Endothelial cell of umbilical vein (primary cell): ENCODE measurements around the gene PPCDC. TPM values are rescaled to one million over a fixed set of nuclear protein-coding genes. Genes with fewer than 3 reads are reported as not detected.

Experiments used
- BruUV-seq: library from RNA; stranded (reverse); fragments of 400-500 nt; replicated peaks from 2 replicates; lab custom pipeline; 2021; lab: Mats Ljungman, UMichigan
- CTCF ChIA-PET: fragments of 300-600, 350-600 bp; sonication (Branson Sonifier 250); formaldehyde crosslinking; loops from one replicate; lab custom pipeline; 2021; ENCODE audit warnings: antibody characterized with exemption, inconsistent platforms; lab: Charles Lee
- POLR2A ChIA-PET: fragments of 300-600, 350-600 bp; sonication (Branson Sonifier 250); formaldehyde crosslinking; loops from one replicate; lab custom pipeline; 2021; ENCODE audit warnings: antibody characterized with exemption, inconsistent platforms; lab: Charles Lee
- DNase-seq: peaks from one replicate; pipeline ENCODE4 v3.0.0-alpha.2; 2011; ENCODE audit warnings: low read depth, low spot score
- FAIRE-seq: peaks from 2 replicates; lab custom pipeline; 2011; peaks lifted over from hg19 to GRCh38; lab: Jason Lieb, UNC
- H2AFZ ChIP-seq: 2 replicates; pipeline ENCODE4 v1.6.0; 2012; ENCODE audit warnings: low read depth, low read length, control low read depth, inconsistent platforms
- H3K27ac ChIP-seq: 2 replicates; pipeline ENCODE4 v1.5.1; 2011; ENCODE audit warnings: low read depth, mild to moderate bottlenecking, control low read depth, low read length, moderate library complexity; ENCODE audit not compliant: insufficient read depth
- H3K27me3 ChIP-seq, 2 experiments: 2 replicates each; pipeline versions ENCODE4 v1.6.0 to v1.6.1; 2011; ENCODE audit warnings: low read length in 2 of 2, mixed read lengths in 1 of 2; ENCODE audit not compliant: control insufficient read depth in 2 of 2, insufficient read depth in 2 of 2
- H3K36me3 ChIP-seq, 2 experiments: 2 replicates in 1 of 2; 3 replicates in 1 of 2; pipeline ENCODE4 v1.5.1; 2011; ENCODE audit warnings: low read length in 2 of 2, mild to moderate bottlenecking in 1 of 2, moderate library complexity in 1 of 2; ENCODE audit not compliant: control insufficient read depth in 2 of 2, insufficient read depth in 2 of 2; ENCODE audit errors: extremely low read depth in 1 of 2
- H3K4me1 ChIP-seq: 3 replicates; pipeline ENCODE4 v1.5.1; 2011; ENCODE audit warnings: mild to moderate bottlenecking, low read length; ENCODE audit not compliant: control insufficient read depth, insufficient read depth; ENCODE audit errors: extremely low read depth
- H3K4me2 ChIP-seq: 2 replicates; pipeline ENCODE4 v1.6.1; 2011; ENCODE audit warnings: low read length, control low read depth, mixed read lengths; ENCODE audit not compliant: insufficient read depth
- H3K4me3 ChIP-seq, 3 experiments: fragments of 200-600 bp in 1 of 3; sonication (generic), shearing (Covaris generic) in 1 of 3; replicated peaks in 1 of 3; 2 replicates each; pipeline ENCODE4 v1.5.1; 2011 to 2016; ENCODE audit warnings: control low read depth in 3 of 3, low read length in 3 of 3, mild to moderate bottlenecking in 2 of 3, inconsistent platforms in 1 of 3, low read depth in 1 of 3, moderate library complexity in 1 of 3; ENCODE audit not compliant: insufficient read depth in 1 of 3
- H3K79me2 ChIP-seq: 2 replicates; pipeline ENCODE4 v1.6.0; 2012; ENCODE audit warnings: low read length, inconsistent platforms; ENCODE audit not compliant: control insufficient read depth, insufficient read depth
- H3K9ac ChIP-seq: replicated peaks from 2 replicates; pipeline ENCODE3; 2011; ENCODE audit warnings: low read length, control low read depth; ENCODE audit not compliant: insufficient read depth; ENCODE audit errors: extremely low read depth
- H3K9me1 ChIP-seq: replicated peaks from 3 replicates; pipeline ENCODE4 v1.6.0; 2011; ENCODE audit warnings: mild to moderate bottlenecking, low read length; ENCODE audit not compliant: control insufficient read depth, insufficient read depth; ENCODE audit errors: extremely low read depth
- H3K9me3 ChIP-seq: replicated peaks from 2 replicates; pipeline ENCODE4 v1.5.1; 2012; ENCODE audit warnings: low read length, inconsistent platforms; ENCODE audit not compliant: control insufficient read depth, insufficient read depth
- H4K20me1 ChIP-seq: replicated peaks from 2 replicates; pipeline ENCODE3; 2011; ENCODE audit warnings: mild to moderate bottlenecking, low read length; ENCODE audit not compliant: control insufficient read depth, insufficient read depth; ENCODE audit errors: extremely low read depth
- CTCF ChIP-seq, 2 donors: IDR thresholded peaks; 1 replicate in 1 of 2; 2 replicates in 1 of 2; pipeline ENCODE4 v1.5.1; 2011; ENCODE audit warnings: low read length in 2 of 2, mild to moderate bottlenecking in 2 of 2, moderate library complexity in 2 of 2, control low read depth in 1 of 2, inconsistent platforms in 1 of 2, low read depth in 1 of 2; ENCODE audit not compliant: insufficient read depth in 1 of 2; ENCODE audit errors: extremely low read depth in 1 of 2
- EZH2 ChIP-seq: IDR thresholded peaks from 2 replicates; pipeline ENCODE4 v1.6.1; 2012; ENCODE audit warnings: borderline replicate concordance, low read depth, mild to moderate bottlenecking, moderate library complexity, low read length, inconsistent platforms; ENCODE audit not compliant: severe bottlenecking
- FOS ChIP-seq: IDR thresholded peaks from 2 replicates; pipeline ENCODE4 v1.6.1; 2011; ENCODE audit warnings: mild to moderate bottlenecking, low read length, moderate library complexity, borderline replicate concordance; ENCODE audit not compliant: insufficient read depth
- GATA2 ChIP-seq: IDR thresholded peaks from 2 replicates; pipeline ENCODE4 v1.7.0; 2011; ENCODE audit warnings: low read depth, mild to moderate bottlenecking, moderate library complexity, mixed read lengths, low read length; ENCODE audit not compliant: insufficient read length, insufficient read depth
- MAX ChIP-seq: IDR thresholded peaks from 2 replicates; pipeline ENCODE4 v1.6.1; 2011; ENCODE audit not compliant: insufficient read depth, insufficient read length
- MYC ChIP-seq: IDR thresholded peaks from one replicate; pipeline ENCODE4 v1.6.1; 2011; ENCODE audit warnings: mild to moderate bottlenecking, low read depth, low read length
- POLR2A ChIP-seq: IDR thresholded peaks from 2 replicates; pipeline ENCODE4 v1.6.1; 2012; ENCODE audit warnings: low read depth, mild to moderate bottlenecking, control low read depth, low read length
- POLR2AphosphoS5 ChIP-seq: IDR thresholded peaks from 2 replicates; pipeline ENCODE4 v1.6.1; 2012; ENCODE audit warnings: low read depth, mild to moderate bottlenecking, control low read depth, low read length, moderate library complexity; ENCODE audit not compliant: insufficient read depth
- dilution Hi-C: fragments of 300-500 bp; cut with MboI; formaldehyde crosslinking; loops from one replicate; pipeline ENCODE4 v1.15.0; 2019; ENCODE audit warnings: low sequenced_read_pairs; ENCODE audit not compliant: extremely low pct_ligation_motif_present
- intact Hi-C: fragments of 100-400 bp; cut with micrococcal nuclease; formaldehyde crosslinking; loops from one replicate; pipeline ENCODE4 v1.10.0; 2022
- polyA plus RNA-seq, 4 experiments: library from polyadenylated mRNA; depleted of rRNA in 3 of 4; stranded (reverse) in 3 of 4; unstranded in 1 of 4; fragments of >200 nt; gene quantifications; 2 replicates each; pipeline versions ENCODE4 v1.2.1 to v1.2.3, GENCODE V29; 2011 to 2012; ENCODE audit warnings: missing spikeins in 1 of 4
- total RNA-seq: library from RNA; stranded (reverse); gene quantifications from 2 replicates; pipeline ENCODE4 v1.2.3, GENCODE V29; 2021

PPCDC gene
- total and polyA plus RNA-seq, 2 donors (not counting 3 experiments of a cell fraction or from before 2014, with no cell fraction given) = 14.5 to 21.4 TPM

- no peak for FAIRE-seq
- H3K79me2 ChIP-seq = no peaks in the 10 kb centered on the region
- no peaks in the 10 kb centered on the region for H3K36me3 ChIP-seq
- no peaks in the 10 kb centered on the region for H4K20me1 ChIP-seq
- H3K9me1 ChIP-seq = no peaks in the 10 kb centered on the region
- no peaks in the 10 kb centered on the region for H3K27me3 ChIP-seq
- H3K9me3 ChIP-seq = no peaks in the 10 kb centered on the region
- H3K4me3 ChIP-seq = no peak overlapping the region
- no TSS peak for BruUV-seq
- ChIA-PET CTCF (no interaction called here), POLR2A (no interaction called here)
- dilution Hi-C loops = no loop called here
- H3K27ac ChIP-seq = no peak overlapping the region
- H3K4me1 ChIP-seq = peaks cover 7% of the 10 kb centered on the region
- intact Hi-C loops = no loop called here
- H3K9ac ChIP-seq = no peak overlapping the region
- DNase-seq = no peak
- no peak overlapping the region for H3K4me2 ChIP-seq
- TF ChIP-seq GATA2 (no peak), EZH2 (no peak), MYC (no peak), POLR2A (no peak), FOS (no peak), MAX (no peak)
- H2AFZ ChIP-seq = no peak overlapping the region
Measured at GRCh38 chr15:75056036-75056435, 32.6 kb downstream of the PPCDC start.

- TF ChIP-seq POLR2A = no peak
- no peak for TF ChIP-seq FOS
- no peak for TF ChIP-seq MAX
- TF ChIP-seq CTCF (IDR thresholded peaks at IDR 0.05; ENCODE audit: extremely low read depth in 1 of 2, insufficient read depth in 1 of 2, low read depth in 1 of 2, low read length in 2 of 2) = no peak
- no peak for TF ChIP-seq POLR2AphosphoS5
- no peak for TF ChIP-seq EZH2
- TF ChIP-seq MYC = no peak
- intact Hi-C loops (no loop called here), dilution Hi-C loops (no loop called here)
- Histone ChIP-seq H3K4me3 (no peak overlapping the region), H2AFZ (no peak overlapping the region), H3K9me1 (no peaks in the 10 kb centered on the region), H4K20me1 (no peaks in the 10 kb centered on the region), H3K9ac (no peak overlapping the region), H3K4me2 (no peak overlapping the region), H3K27ac (no peak overlapping the region), H3K27me3 (no peaks in the 10 kb centered on the region), H3K79me2 (no peaks in the 10 kb centered on the region), H3K9me3 (no peaks in the 10 kb centered on the region), H3K4me1 (peaks cover 7% of the 10 kb centered on the region), H3K36me3 (no peaks in the 10 kb centered on the region)
- POLR2A ChIA-PET = no interaction called here
- DNase-seq (no peak), FAIRE-seq (no peak)
- CTCF ChIA-PET = interaction anchor here (1.4 kb wide), 1 partner anchor 14 kb away, joined by 4 read pairs; no protein-coding TSS in a partner anchor
- no TSS peak for BruUV-seq
Measured at GRCh38 chr15:75058127-75058905, 34.9 kb downstream of the PPCDC start.
